GM12878 (cell line): ENCODE results near the gene C3orf49. TPM values are rescaled to one million over a fixed set of nuclear protein-coding genes. Genes with fewer than 3 reads are reported as not detected.
A peak's percentile ranks its signal among the peaks of the same experiment; 100 is the strongest.

Source experiments
- ATAC-seq: fragments of 200-7000 bp; cut with Tn5 transposase; 3 replicates; pipeline ENCODE4 v1.9.1; 2020; ENCODE audit warnings: mild to moderate bottlenecking, moderate library complexity
- BruUV-seq: library from RNA; stranded (reverse); fragments of 400-500 nt; replicated peaks from 2 replicates; lab custom pipeline; 2021; lab: Mats Ljungman, UMichigan
- CTCF ChIA-PET: fragments of 300-600 bp; sonication (Branson Sonifier 250); formaldehyde crosslinking; extraction: SDS; loops from one replicate; lab custom pipeline; 2021; ENCODE audit warnings: inconsistent platforms; lab: Yijun Ruan, JAX
- POLR2A ChIA-PET: fragments of 350-600 bp; formaldehyde crosslinking; extraction: SDS; loops from one replicate; lab custom pipeline; 2021; ENCODE audit warnings: inconsistent platforms; lab: Charles Lee
- RAD21 ChIA-PET: fragments of 300-600 bp; sonication (Branson Sonifier 250); formaldehyde crosslinking; loops from one replicate; lab custom pipeline; 2023; ENCODE audit warnings: antibody characterized with exemption; ENCODE audit not compliant: unreplicated experiment; lab: Charles Lee
- SMC1A ChIA-PET: fragments of 300-600 bp; sonication (Branson Sonifier 250); formaldehyde crosslinking; loops from one replicate; lab custom pipeline; 2023; ENCODE audit not compliant: unreplicated experiment, uncharacterized antibody; lab: Charles Lee
- DNase-seq: peaks from one replicate; pipeline ENCODE4 v3.0.0-alpha.2; 2011; ENCODE audit warnings: low read depth, low spot score
- FAIRE-seq: peaks from 3 replicates; lab custom pipeline; 2011; peaks lifted over from hg19 to GRCh38; lab: Jason Lieb, UNC
- H2AFZ ChIP-seq: 2 replicates; pipeline ENCODE4 v1.6.0; 2011; ENCODE audit warnings: low read depth, low read length, control low read depth; ENCODE audit not compliant: control insufficient read depth
- H3K27ac ChIP-seq: 2 replicates; pipeline ENCODE4 v1.5.1; 2011; ENCODE audit warnings: control low read depth; ENCODE audit not compliant: control insufficient read depth, insufficient read depth
- H3K27me3 ChIP-seq, 2 experiments: replicated peaks in 1 of 2; 2 replicates each; pipeline versions ENCODE4 v1.6.0 to v1.6.1; 2011; ENCODE audit warnings: low read length in 1 of 2; ENCODE audit not compliant: control insufficient read depth in 2 of 2, insufficient read depth in 2 of 2
- H3K36me3 ChIP-seq, 2 experiments: 2 replicates each; pipeline ENCODE4 v1.5.1; 2011; ENCODE audit warnings: low read length in 1 of 2; ENCODE audit not compliant: control insufficient read depth in 2 of 2, insufficient read depth in 2 of 2
- H3K4me1 ChIP-seq: 2 replicates; pipeline ENCODE4 v1.6.1; 2011; ENCODE audit warnings: mild to moderate bottlenecking, low read length, moderate library complexity, mixed read lengths; ENCODE audit not compliant: control insufficient read depth, insufficient read depth
- H3K4me2 ChIP-seq: 2 replicates; pipeline ENCODE4 v1.6.0; 2011; ENCODE audit warnings: control low read depth; ENCODE audit not compliant: control insufficient read depth, insufficient read depth
- H3K4me3 ChIP-seq: fragments of 200-600 bp; sonication (generic); 2 replicates; pipeline ENCODE4 v1.5.1; 2016
- H3K79me2 ChIP-seq: 2 replicates; pipeline ENCODE4 v1.6.0; 2011; ENCODE audit warnings: low read length; ENCODE audit not compliant: control insufficient read depth, insufficient read depth
- H3K9ac ChIP-seq: 2 replicates; pipeline ENCODE4 v1.8.0; 2011; ENCODE audit warnings: low read length, control low read depth, mixed read lengths; ENCODE audit not compliant: control insufficient read depth, insufficient read depth
- H3K9me3 ChIP-seq: replicated peaks from 3 replicates; pipeline ENCODE4 v1.5.1; 2011; ENCODE audit warnings: mild to moderate bottlenecking, low read length; ENCODE audit not compliant: control insufficient read depth, insufficient read depth
- H4K20me1 ChIP-seq: 2 replicates; pipeline ENCODE4 v1.6.0; 2011; ENCODE audit not compliant: control insufficient read depth, insufficient read depth
- HCFC1 ChIP-seq: fragments of 150-350 bp; IDR thresholded peaks from 2 replicates; pipeline ENCODE4 v1.6.1; 2014; ENCODE audit warnings: low read length
- IKZF2 ChIP-seq, 2 experiments: fragments of 450-650 bp; IDR thresholded peaks; 2 replicates each; pipeline ENCODE4 v1.6.1; 2017; ENCODE audit warnings: mild to moderate bottlenecking in 2 of 2, moderate library complexity in 2 of 2
- PKNOX1 ChIP-seq: fragments of 450-650 bp; IDR thresholded peaks from 2 replicates; pipeline ENCODE4 v1.6.1; 2016; ENCODE audit warnings: mild to moderate bottlenecking
- POU2F2 ChIP-seq: IDR thresholded peaks from 3 replicates; pipeline ENCODE4 v1.6.1; 2011; ENCODE audit warnings: low read depth, mild to moderate bottlenecking, low read length, borderline replicate concordance
- YY1 ChIP-seq: IDR thresholded peaks from 2 replicates; pipeline ENCODE4 v1.6.1; 2011; ENCODE audit warnings: low read depth, mild to moderate bottlenecking, low read length
- WGBS: methylation state at CpG from one replicate; pipeline ENCODE4 v1.1.6; 2016; ENCODE audit warnings: low lambda C conversion rate; ENCODE audit not compliant: insufficient replicate concordance, insufficient coverage; ENCODE audit errors: missing lambda C conversion rate; 5-methylcytosine and 5-hydroxymethylcytosine counted together
- in situ Hi-C: fragments of 300-500 bp; cut with MboI; formaldehyde crosslinking; loops from 9 replicates; pipeline ENCODE4 v1.14.3; 2018; ENCODE audit warnings: mixed read lengths
- intact Hi-C: fragments of 100-400 bp; cut with micrococcal nuclease; formaldehyde crosslinking; loops from one replicate; pipeline ENCODE4 v1.14.2; 2022; ENCODE audit not compliant: unreplicated experiment
- polyA plus RNA-seq, 11 experiments: library from polyadenylated mRNA; depleted of rRNA in 4 of 11; unstranded in 6 of 11; stranded (reverse) in 5 of 11; fragments of >200 nt; fragmentation: Nextera tagmentation in 4 of 11; fragmentation: Illumina TruSeq in 1 of 11; extraction: Ambion mirVana in 4 of 11; extraction: Trizol in 1 of 11; gene quantifications; 1 replicate in 1 of 11; 2 replicates in 10 of 11; pipeline versions ENCODE4 v1.2.1 to v1.2.3, GENCODE V29; 2011 to 2016; ENCODE audit warnings: inconsistent platforms in 2 of 11, missing spikeins in 2 of 11, low read depth in 1 of 11
- total RNA-seq, 4 experiments: library from RNA; depleted of rRNA in 3 of 4; stranded (reverse); fragments of >200 nt in 3 of 4; fragmentation: Illumina TruSeq in 1 of 4; extraction: Trizol in 1 of 4; gene quantifications; 2 replicates each; pipeline versions ENCODE4 v1.2.1 to v1.2.3, GENCODE V29; 2013 to 2021

C3orf49 gene
- total and polyA plus RNA-seq, 10 of the 15 experiments (the other 5 are each of a cell fraction or from before 2014, with no cell fraction given) = 0.21 TPM; not detected in 9

GRCh38 chr3:63862804-63863149 lies 43.7 kb downstream of the C3orf49 start:
- CTCF ChIA-PET = no interaction called here
- peak overlapping the region; percentile 95 for H3K9ac ChIP-seq
- H3K27me3 ChIP-seq = no peaks in the 10 kb centered on the region
- peaks cover 7% of the 10 kb centered on the region; the same call in 1 of the 2 replicates for H3K4me1 ChIP-seq
- DNase-seq (no peak), ATAC-seq (peak; percentile 35), FAIRE-seq (no peak)
- no TSS peak for BruUV-seq
- no peaks in the 10 kb centered on the region for H3K9me3 ChIP-seq
- no peak for TF ChIP-seq YY1
- TF ChIP-seq IKZF2 (IDR thresholded peaks at IDR 0.05) = 0 out of 4 replicates have a peak, but pooled peaks of 1 of the 2 experiments have one; percentile 27
- no peak for TF ChIP-seq HCFC1
- no peak for TF ChIP-seq POU2F2
- TF ChIP-seq PKNOX1 = peak; percentile 36; the same call in 1 of the 2 replicates
- RAD21 ChIA-PET = no interaction called here
- no peaks in the 10 kb centered on the region for H4K20me1 ChIP-seq
- in situ Hi-C loops = no loop called here
- 11% methylated on average over 5 of the region's 5 CpGs for WGBS
- POLR2A ChIA-PET = interaction anchor here (0.6 kb wide), 1 partner anchor 1847 kb away, joined by 3 read pairs; no protein-coding TSS in a partner anchor
- peak overlapping the region; percentile 84 for H2AFZ ChIP-seq
- no peaks in the 10 kb centered on the region for H3K36me3 ChIP-seq
- H3K4me3 ChIP-seq = peak overlapping the region; percentile 100
- H3K27ac ChIP-seq = peak overlapping the region; percentile 94
- intact Hi-C loops = no loop called here
- peaks cover 73% of the 10 kb centered on the region for H3K79me2 ChIP-seq
- SMC1A ChIA-PET = interaction anchor here (0.6 kb wide), 1 partner anchor 853 kb away, joined by 3 read pairs; no protein-coding TSS in a partner anchor
- H3K4me2 ChIP-seq = peak overlapping the region; percentile 79
